Measurements from ENCODE around the gene RPS4Y1. TPM values are rescaled to one million over a fixed set of nuclear protein-coding genes. Genes with fewer than 3 reads are reported as not detected.

Gene RPS4Y1
- polyA plus RNA-seq (2012; rRNA removed) = not detected in 2 replicates
- not detected in 2 replicates for polyA plus RNA-seq (2012; cell fraction: cytosol; rRNA removed)
- polyA plus RNA-seq (2012; cell fraction: nucleus; rRNA removed) = not detected in 2 replicates

DNA sequence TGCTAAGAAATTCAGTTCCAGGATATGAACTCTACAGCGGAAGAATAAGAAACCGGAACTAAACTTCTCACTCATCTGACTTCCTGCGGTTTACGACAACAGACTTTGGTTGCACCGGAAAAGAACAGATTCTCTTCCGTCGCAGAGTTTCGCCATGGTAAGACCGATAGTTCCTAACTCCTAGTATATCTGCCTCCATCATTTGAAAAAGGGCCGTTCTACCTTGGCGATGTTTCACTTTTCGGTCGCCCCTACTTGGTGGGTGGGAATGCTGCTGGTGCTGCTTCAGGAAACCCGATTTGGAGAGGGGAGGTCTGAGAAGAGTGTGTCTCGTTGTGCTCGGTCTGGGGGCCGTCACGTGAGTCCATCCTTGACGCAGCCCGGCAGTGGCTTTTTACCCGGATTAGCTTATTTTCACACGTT lies at the start of gene RPS4Y1:
TSS of gene RPS4Y1 (plus strand) at position 132 of the 423 bp plus-strand sequence. CDS start at position 155, 23 bp downstream.
- no peaks in the 10 kb centered on the region for H3K27me3 ChIP-seq (ENCODE audit: insufficient read depth)
- H3K9me3 ChIP-seq = no peaks in the 10 kb centered on the region
- H3K9me2 ChIP-seq = no peaks in the 10 kb centered on the region
- H3K4me1 ChIP-seq (ENCODE audit: control insufficient read depth in 1 of 2, insufficient read depth in 2 of 2, low read depth in 1 of 2, low read length in 1 of 2) = no peaks in the 10 kb centered on the region
- no peaks in the 10 kb centered on the region for H3K36me3 ChIP-seq (replicated peaks in 1 of 2; ENCODE audit: control insufficient read depth in 1 of 2, insufficient read depth in 2 of 2, low read length in 1 of 2)
- POLR2A ChIA-PET = no interaction called here
- no peak within 1 kb of the TSS for H2AFZ ChIP-seq (ENCODE audit: low read depth)
- H3K4me3 ChIP-seq (ENCODE audit: low read depth in 2 of 2, low read length in 1 of 2) = no peak within 1 kb of the TSS
- H3K9ac ChIP-seq = no peak within 1 kb of the TSS
- CTCF ChIA-PET = no interaction called here
- H4K20me1 ChIP-seq (ENCODE audit: insufficient read depth) = no peaks in the 10 kb centered on the region
- no peak within 1 kb of the TSS for H3K4me2 ChIP-seq
- no peak within 1 kb of the TSS for H3K27ac ChIP-seq (ENCODE audit: low read depth in 2 of 2, low read length in 1 of 2)
- H3K79me2 ChIP-seq (ENCODE audit: insufficient read depth) = no peaks in the 10 kb centered on the region
- TF ChIP-seq RCOR1 (IDR thresholded peaks at IDR 0.05; ENCODE audit: low read length) (no peak), GATA2 (CRISPR knock-in tag; IDR thresholded peaks at IDR 0.05) (no peak), MEF2A (IDR thresholded peaks at IDR 0.05; ENCODE audit: borderline replicate concordance, low read depth) (no peak), ELF1 (IDR thresholded peaks at IDR 0.05) (no peak), NRF1 (IDR thresholded peaks at IDR 0.05; ENCODE audit: low read depth, low read length) (no peak), MXI1 (IDR thresholded peaks at IDR 0.05; ENCODE audit: low read depth, low read length) (no peak), GABPA (IDR thresholded peaks at IDR 0.05; ENCODE audit: low read depth) (no peak), RAD21 (IDR thresholded peaks at IDR 0.05; ENCODE audit: low read length) (no peak), FOXM1 (IDR thresholded peaks at IDR 0.05; ENCODE audit: low read depth) (no peak), RXRA (IDR thresholded peaks at IDR 0.05; ENCODE audit: borderline replicate concordance, low read depth) (no peak), TAF1 (IDR thresholded peaks at IDR 0.05; ENCODE audit: borderline replicate concordance, low read depth, low read length) (no peak), RFX5 (IDR thresholded peaks at IDR 0.05; ENCODE audit: low read length) (no peak), TEAD4 (IDR thresholded peaks at IDR 0.05; ENCODE audit: borderline replicate concordance, insufficient read depth) (no peak), SIN3A (IDR thresholded peaks at IDR 0.05; ENCODE audit: borderline replicate concordance, low read depth, low read length) (no peak)
- TF ChIP-seq, protein P1, sequence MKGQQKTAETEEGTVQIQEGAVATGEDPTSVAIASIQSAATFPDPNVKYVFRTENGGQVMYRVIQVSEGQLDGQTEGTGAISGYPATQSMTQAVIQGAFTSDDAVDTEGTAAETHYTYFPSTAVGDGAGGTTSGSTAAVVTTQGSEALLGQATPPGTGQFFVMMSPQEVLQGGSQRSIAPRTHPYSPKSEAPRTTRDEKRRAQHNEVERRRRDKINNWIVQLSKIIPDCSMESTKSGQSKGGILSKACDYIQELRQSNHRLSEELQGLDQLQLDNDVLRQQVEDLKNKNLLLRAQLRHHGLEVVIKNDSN (IDR thresholded peaks at IDR 0.05; ENCODE audit: borderline replicate concordance, low read depth) = no peak
- TF ChIP-seq, protein P2, sequence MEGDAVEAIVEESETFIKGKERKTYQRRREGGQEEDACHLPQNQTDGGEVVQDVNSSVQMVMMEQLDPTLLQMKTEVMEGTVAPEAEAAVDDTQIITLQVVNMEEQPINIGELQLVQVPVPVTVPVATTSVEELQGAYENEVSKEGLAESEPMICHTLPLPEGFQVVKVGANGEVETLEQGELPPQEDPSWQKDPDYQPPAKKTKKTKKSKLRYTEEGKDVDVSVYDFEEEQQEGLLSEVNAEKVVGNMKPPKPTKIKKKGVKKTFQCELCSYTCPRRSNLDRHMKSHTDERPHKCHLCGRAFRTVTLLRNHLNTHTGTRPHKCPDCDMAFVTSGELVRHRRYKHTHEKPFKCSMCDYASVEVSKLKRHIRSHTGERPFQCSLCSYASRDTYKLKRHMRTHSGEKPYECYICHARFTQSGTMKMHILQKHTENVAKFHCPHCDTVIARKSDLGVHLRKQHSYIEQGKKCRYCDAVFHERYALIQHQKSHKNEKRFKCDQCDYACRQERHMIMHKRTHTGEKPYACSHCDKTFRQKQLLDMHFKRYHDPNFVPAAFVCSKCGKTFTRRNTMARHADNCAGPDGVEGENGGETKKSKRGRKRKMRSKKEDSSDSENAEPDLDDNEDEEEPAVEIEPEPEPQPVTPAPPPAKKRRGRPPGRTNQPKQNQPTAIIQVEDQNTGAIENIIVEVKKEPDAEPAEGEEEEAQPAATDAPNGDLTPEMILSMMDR (IDR thresholded peaks at IDR 0.05) = no peak
- TF ChIP-seq, protein P3, sequence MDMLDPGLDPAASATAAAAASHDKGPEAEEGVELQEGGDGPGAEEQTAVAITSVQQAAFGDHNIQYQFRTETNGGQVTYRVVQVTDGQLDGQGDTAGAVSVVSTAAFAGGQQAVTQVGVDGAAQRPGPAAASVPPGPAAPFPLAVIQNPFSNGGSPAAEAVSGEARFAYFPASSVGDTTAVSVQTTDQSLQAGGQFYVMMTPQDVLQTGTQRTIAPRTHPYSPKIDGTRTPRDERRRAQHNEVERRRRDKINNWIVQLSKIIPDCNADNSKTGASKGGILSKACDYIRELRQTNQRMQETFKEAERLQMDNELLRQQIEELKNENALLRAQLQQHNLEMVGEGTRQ (IDR thresholded peaks at IDR 0.05; ENCODE audit: borderline replicate concordance, low read depth, low read length) = no peak
- DNase-seq = no peak
- WGBS (ENCODE audit: low lambda C conversion rate) = no CpG with 5 or more reads among the region's 22 CpGs
- H3F3A ChIP-seq (replicated peaks; ENCODE audit: insufficient read depth) = no peaks in the 10 kb centered on the region
